SK-N-SH treated with all-trans-retinoic acid at 6 μM for 48 hours (cell line): ENCODE results near the gene TNKS1BP1.

ENCODE experiments used
- ARNTL ChIP-seq: fragments of 450-650 bp; formaldehyde crosslinking; IDR thresholded peaks from 2 replicates; pipeline ENCODE4 v1.5.0; 2020; ENCODE audit warnings: low read depth, mild to moderate bottlenecking, moderate library complexity, borderline replicate concordance
- BACH2 ChIP-seq: fragments of 250-450 bp; sonication (Bioruptor Pico); IDR thresholded peaks from 2 replicates; pipeline ENCODE4 v1.9.0; 2021; ENCODE audit warnings: mild to moderate bottlenecking, borderline replicate concordance
- CREB5 ChIP-seq: fragments of 250-450 bp; sonication (Bioruptor Pico); IDR thresholded peaks from 2 replicates; pipeline ENCODE4 v1.5.1; 2020; ENCODE audit warnings: low read depth, mild to moderate bottlenecking, moderate library complexity
- ESRRG ChIP-seq: fragments of 250-450 bp; sonication (Bioruptor Pico); IDR thresholded peaks from 2 replicates; pipeline ENCODE4 v1.6.1; 2021; ENCODE audit warnings: mild to moderate bottlenecking
- OSR1 ChIP-seq: fragments of 250-450 bp; sonication (Bioruptor Pico); IDR thresholded peaks from 2 replicates; pipeline ENCODE4 v1.8.0; 2022; ENCODE audit warnings: moderate library complexity, mild to moderate bottlenecking, inconsistent platforms
- PATZ1 ChIP-seq: fragments of 250-450 bp; sonication (Bioruptor Pico); IDR thresholded peaks from 2 replicates; pipeline ENCODE4 v1.8.0; 2020; ENCODE audit warnings: mild to moderate bottlenecking, moderate library complexity, borderline replicate concordance
- PPARA ChIP-seq: fragments of 250-450 bp; sonication (Bioruptor Pico); IDR thresholded peaks from 2 replicates; pipeline ENCODE4 v1.5.0; 2020; ENCODE audit warnings: mild to moderate bottlenecking, borderline replicate concordance
- RARB ChIP-seq: fragments of 250-450 bp; sonication (Bioruptor Pico); IDR thresholded peaks from 2 replicates; pipeline ENCODE4 v1.8.0; 2021; ENCODE audit warnings: mild to moderate bottlenecking, moderate library complexity
- TCF4 ChIP-seq: fragments of 250-450 bp; sonication (Bioruptor Pico); IDR thresholded peaks from 2 replicates; pipeline ENCODE4 v1.8.0; 2021; ENCODE audit warnings: mild to moderate bottlenecking, moderate library complexity, borderline replicate concordance
- ZFP3 ChIP-seq: fragments of 250-450 bp; sonication (Bioruptor Pico); IDR thresholded peaks from 2 replicates; pipeline ENCODE4 v1.5.0; 2020; ENCODE audit warnings: mild to moderate bottlenecking, moderate library complexity
- ZNF565 ChIP-seq: fragments of 450-650 bp; formaldehyde crosslinking; conservative IDR thresholded peaks from 2 replicates; pipeline ENCODE4 v1.5.0; 2020; ENCODE audit warnings: low read depth, mild to moderate bottlenecking, moderate library complexity
- ZNF70 ChIP-seq: fragments of 450-650 bp; formaldehyde crosslinking; IDR thresholded peaks from 2 replicates; pipeline ENCODE4 v1.5.0; 2020; ENCODE audit warnings: mild to moderate bottlenecking, moderate library complexity
- TF ChIP-seq, protein P1 (sequence below): fragments of 250-450 bp; sonication (Bioruptor Pico); IDR thresholded peaks from 2 replicates; pipeline ENCODE4 v1.8.0; 2021; ENCODE audit warnings: low read depth, mild to moderate bottlenecking, moderate library complexity, borderline replicate concordance

DNA sequence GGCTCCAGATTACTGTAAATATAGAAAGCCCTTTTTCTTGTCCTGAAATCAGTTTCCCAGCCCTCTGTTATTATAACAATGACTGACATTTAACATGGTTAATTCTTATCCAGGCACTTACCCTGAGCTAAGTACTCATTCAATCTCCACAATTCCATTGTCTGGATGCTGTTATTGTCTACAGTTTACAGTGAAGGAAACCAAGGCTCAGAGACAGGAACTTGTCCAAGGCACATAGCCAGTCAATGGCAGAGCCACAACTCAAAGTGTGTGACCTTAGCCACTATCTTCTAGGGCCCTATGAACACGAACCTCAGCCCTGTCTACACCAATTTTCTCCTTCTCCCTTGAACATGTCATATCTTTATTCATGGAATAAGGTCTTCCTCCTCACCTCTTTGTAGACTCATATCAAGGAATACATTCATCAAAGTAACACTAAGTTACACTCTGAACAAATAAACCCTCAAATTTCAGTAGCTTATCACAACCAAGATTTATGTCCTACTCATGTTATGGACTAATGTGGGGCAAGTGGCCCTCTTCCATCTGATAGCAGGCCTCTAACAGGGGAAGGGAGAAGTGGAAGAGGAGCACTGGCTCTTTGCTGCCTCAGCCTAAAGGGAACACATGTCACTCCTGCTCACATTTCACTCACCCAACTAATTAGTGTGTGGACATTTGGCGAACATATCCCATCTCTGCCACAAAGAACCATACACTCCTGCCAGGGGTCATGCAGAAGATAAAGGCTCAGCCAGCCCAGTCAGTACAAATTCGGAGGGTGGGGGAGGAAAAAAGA lies 48.4 kb downstream of the TNKS1BP1 start:
- TF ChIP-seq RARB (CRISPR knock-in tag), result no peak
- no peak for TF ChIP-seq TCF4
- no peak for TF ChIP-seq PPARA
- TF ChIP-seq ZNF70 (CRISPR knock-in tag), result no peak
- no peak for TF ChIP-seq CREB5
- TF ChIP-seq PATZ1, result no peak
- TF ChIP-seq, protein P1, sequence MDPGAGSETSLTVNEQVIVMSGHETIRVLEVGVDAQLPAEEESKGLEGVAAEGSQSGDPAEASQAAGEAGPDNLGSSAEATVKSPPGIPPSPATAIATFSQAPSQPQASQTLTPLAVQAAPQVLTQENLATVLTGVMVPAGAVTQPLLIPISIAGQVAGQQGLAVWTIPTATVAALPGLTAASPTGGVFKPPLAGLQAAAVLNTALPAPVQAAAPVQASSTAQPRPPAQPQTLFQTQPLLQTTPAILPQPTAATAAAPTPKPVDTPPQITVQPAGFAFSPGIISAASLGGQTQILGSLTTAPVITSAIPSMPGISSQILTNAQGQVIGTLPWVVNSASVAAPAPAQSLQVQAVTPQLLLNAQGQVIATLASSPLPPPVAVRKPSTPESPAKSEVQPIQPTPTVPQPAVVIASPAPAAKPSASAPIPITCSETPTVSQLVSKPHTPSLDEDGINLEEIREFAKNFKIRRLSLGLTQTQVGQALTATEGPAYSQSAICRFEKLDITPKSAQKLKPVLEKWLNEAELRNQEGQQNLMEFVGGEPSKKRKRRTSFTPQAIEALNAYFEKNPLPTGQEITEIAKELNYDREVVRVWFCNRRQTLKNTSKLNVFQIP (CRISPR knock-in tag), result no peak
- no peak for TF ChIP-seq ZFP3 (CRISPR knock-in tag)
- no peak for TF ChIP-seq OSR1 (CRISPR knock-in tag)
- TF ChIP-seq ARNTL (CRISPR knock-in tag), result no peak
- TF ChIP-seq ZNF565, result no peak
- no peak for TF ChIP-seq BACH2 (CRISPR knock-in tag)
- no peak for TF ChIP-seq ESRRG (CRISPR knock-in tag)
